GM18951 (cell line): ENCODE results near the gene CELF4.

ENCODE experiments used
- POLR2A ChIP-seq: IDR thresholded peaks from 4 replicates; pipeline ENCODE4 v1.6.1; 2011; ENCODE audit warnings: mild to moderate bottlenecking; ENCODE audit not compliant: insufficient read length, insufficient read depth; ENCODE audit errors: extremely low read depth
- in situ Hi-C: fragments of 300-500 bp; cut with MboI; formaldehyde crosslinking; loops from one replicate; pipeline ENCODE4 v1.12.0; 2022; ENCODE audit warnings: low sequenced_read_pairs, mixed read lengths, inconsistent platforms; ENCODE audit not compliant: unreplicated experiment

The CELF4 gene

GRCh38 chr18:37408676-37409265, 156.8 kb downstream of the CELF4 start:
- in situ Hi-C loops = no loop called here

GRCh38 chr18:37407571-37407970, 158.0 kb downstream of the CELF4 start:
- in situ Hi-C loops = no loop called here
- no peak for TF ChIP-seq POLR2A

More at GRCh38 chr18:37408676-37409265, 156.8 kb downstream of the CELF4 start:
- TF ChIP-seq POLR2A = no peak

GRCh38 chr18:37405772-37406171, 159.8 kb downstream of the CELF4 start:
- TF ChIP-seq POLR2A = no peak
- in situ Hi-C loops = no loop called here

- in situ Hi-C loops = no loop called here
- TF ChIP-seq POLR2A = no peak
Observed at GRCh38 chr18:37405229-37405628, 160.4 kb downstream of the CELF4 start.

- in situ Hi-C loops = no loop called here
Observed at GRCh38 chr18:37403788-37404187, 161.8 kb downstream of the CELF4 start.

GRCh38 chr18:37403100-37403781, 162.4 kb downstream of the CELF4 start:
- in situ Hi-C loops = no loop called here
- no peak for TF ChIP-seq POLR2A

More at GRCh38 chr18:37403788-37404187, 161.8 kb downstream of the CELF4 start:
- TF ChIP-seq POLR2A = no peak

GRCh38 chr18:37402735-37403099, 162.9 kb downstream of the CELF4 start:
- TF ChIP-seq POLR2A = no peak
- in situ Hi-C loops = no loop called here

GRCh38 chr18:37400802-37401201, 164.8 kb downstream of the CELF4 start:
- no peak for TF ChIP-seq POLR2A
- in situ Hi-C loops = no loop called here

- TF ChIP-seq POLR2A = no peak
- in situ Hi-C loops = no loop called here
Observed at GRCh38 chr18:37398248-37398920, 167.2 kb downstream of the CELF4 start.

GRCh38 chr18:37397814-37398213, 167.8 kb downstream of the CELF4 start:
- no peak for TF ChIP-seq POLR2A
- in situ Hi-C loops = no loop called here

GRCh38 chr18:37396971-37397720, 168.5 kb downstream of the CELF4 start:
- no peak for TF ChIP-seq POLR2A
- in situ Hi-C loops = no loop called here

GRCh38 chr18:37395631-37396030, 170.0 kb downstream of the CELF4 start:
- in situ Hi-C loops = no loop called here
- no peak for TF ChIP-seq POLR2A

- no peak for TF ChIP-seq POLR2A
- in situ Hi-C loops = no loop called here
Observed at GRCh38 chr18:37395138-37395537, 170.5 kb downstream of the CELF4 start.

- in situ Hi-C loops = no loop called here
- no peak for TF ChIP-seq POLR2A
Observed at GRCh38 chr18:37394610-37394965, 171.0 kb downstream of the CELF4 start.
